ENCODE measurements around the gene SLC38A11.

SLC38A11 gene

GRCh38 chr2:164984428-164984827, 29.1 kb upstream of the SLC38A11 start (continued):
- TF ChIP-seq ZNF701 (tag by site-specific recombination; IDR thresholded peaks at IDR 0.05), result no peak
- no peak for TF ChIP-seq ZNF133 (tag by site-specific recombination; IDR thresholded peaks at IDR 0.05)
- TF ChIP-seq, protein P1, sequence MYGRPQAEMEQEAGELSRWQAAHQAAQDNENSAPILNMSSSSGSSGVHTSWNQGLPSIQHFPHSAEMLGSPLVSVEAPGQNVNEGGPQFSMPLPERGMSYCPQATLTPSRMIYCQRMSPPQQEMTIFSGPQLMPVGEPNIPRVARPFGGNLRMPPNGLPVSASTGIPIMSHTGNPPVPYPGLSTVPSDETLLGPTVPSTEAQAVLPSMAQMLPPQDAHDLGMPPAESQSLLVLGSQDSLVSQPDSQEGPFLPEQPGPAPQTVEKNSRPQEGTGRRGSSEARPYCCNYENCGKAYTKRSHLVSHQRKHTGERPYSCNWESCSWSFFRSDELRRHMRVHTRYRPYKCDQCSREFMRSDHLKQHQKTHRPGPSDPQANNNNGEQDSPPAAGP (tag by site-specific recombination; IDR thresholded peaks at IDR 0.05), result no peak

DNA sequence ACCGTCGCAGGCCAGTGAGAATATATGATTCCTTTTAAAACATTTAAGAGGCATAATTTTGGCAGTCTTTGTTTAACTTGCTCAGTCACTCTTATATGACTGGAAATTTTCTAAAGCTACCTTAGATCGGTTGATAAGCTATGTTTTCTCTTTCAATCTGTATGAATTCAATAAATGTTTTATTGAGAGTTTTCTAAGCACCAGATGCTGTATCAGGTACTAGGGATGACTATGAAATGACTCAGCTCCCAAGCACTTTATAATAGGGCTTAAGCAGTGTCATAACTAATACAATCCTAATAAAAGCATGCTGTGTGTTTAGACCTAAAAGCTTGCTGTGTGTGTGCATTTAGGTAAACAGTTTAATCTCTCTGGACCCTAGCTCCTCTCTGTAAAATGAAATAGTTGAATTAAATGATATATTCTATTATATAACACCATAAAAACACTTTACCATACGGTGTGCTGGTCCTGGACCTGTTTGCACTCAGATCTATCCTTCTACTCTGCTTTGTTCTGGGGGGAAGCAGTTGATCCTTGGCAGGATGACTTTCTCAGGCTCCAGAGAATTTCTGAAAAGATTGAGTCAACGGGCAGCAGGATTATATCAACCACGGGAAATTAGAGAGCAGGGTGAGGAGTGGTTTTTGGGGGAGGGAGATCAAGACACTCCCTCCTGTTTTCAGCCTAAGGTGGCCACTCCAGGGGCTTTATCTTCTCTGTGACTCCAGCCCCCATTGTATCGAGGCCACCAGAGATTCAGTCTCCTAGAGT, 26.1 kb upstream of the SLC38A11 start:
- Histone ChIP-seq H3K4me1 (ENCODE audit: control insufficient read depth, insufficient read depth, low read length) (no peaks in the 10 kb centered on the region; the same call in 1 of the 2 replicates), H3K9me3 (ENCODE audit: control insufficient read depth, insufficient read depth, low read depth, low read length) (no peaks in the 10 kb centered on the region), H3K27ac (ENCODE audit: extremely low read depth, low read depth, low read length) (no peak overlapping the region), H3K4me3 (ENCODE audit: low read depth, low read length) (no peak overlapping the region), H3K36me3 (ENCODE audit: control insufficient read depth in 2 of 2, insufficient read depth in 1 of 2, low read length in 2 of 2) (no peaks in the 10 kb centered on the region)
- ChIA-PET CTCF (interaction anchor here (0.9 kb wide), 1 partner anchor 9 kb away, joined by 5 read pairs; no protein-coding TSS in a partner anchor), POLR2A (no interaction called here)
- no peak for TF ChIP-seq ZNF292 (tag by site-specific recombination; IDR thresholded peaks at IDR 0.05; ENCODE audit: borderline replicate concordance, low read depth)
- no peak for TF ChIP-seq SETDB1 (IDR thresholded peaks at IDR 0.05; ENCODE audit: insufficient read length, low read length)
- no peak for TF ChIP-seq ZNF561 (tag by site-specific recombination; IDR thresholded peaks at IDR 0.05; ENCODE audit: borderline replicate concordance)
- no peak for TF ChIP-seq GLI2 (tag by site-specific recombination; IDR thresholded peaks at IDR 0.05; ENCODE audit: borderline replicate concordance, low read depth)
- TF ChIP-seq, protein P2, sequence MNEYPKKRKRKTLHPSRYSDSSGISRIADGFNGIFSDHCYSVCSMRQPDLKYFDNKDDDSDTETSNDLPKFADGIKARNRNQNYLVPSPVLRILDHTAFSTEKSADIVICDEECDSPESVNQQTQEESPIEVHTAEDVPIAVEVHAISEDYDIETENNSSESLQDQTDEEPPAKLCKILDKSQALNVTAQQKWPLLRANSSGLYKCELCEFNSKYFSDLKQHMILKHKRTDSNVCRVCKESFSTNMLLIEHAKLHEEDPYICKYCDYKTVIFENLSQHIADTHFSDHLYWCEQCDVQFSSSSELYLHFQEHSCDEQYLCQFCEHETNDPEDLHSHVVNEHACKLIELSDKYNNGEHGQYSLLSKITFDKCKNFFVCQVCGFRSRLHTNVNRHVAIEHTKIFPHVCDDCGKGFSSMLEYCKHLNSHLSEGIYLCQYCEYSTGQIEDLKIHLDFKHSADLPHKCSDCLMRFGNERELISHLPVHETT (tag by site-specific recombination; IDR thresholded peaks at IDR 0.05), result no peak
- no peak for TF ChIP-seq ZNF155 (tag by site-specific recombination; IDR thresholded peaks at IDR 0.05)
- TF ChIP-seq, protein P3, sequence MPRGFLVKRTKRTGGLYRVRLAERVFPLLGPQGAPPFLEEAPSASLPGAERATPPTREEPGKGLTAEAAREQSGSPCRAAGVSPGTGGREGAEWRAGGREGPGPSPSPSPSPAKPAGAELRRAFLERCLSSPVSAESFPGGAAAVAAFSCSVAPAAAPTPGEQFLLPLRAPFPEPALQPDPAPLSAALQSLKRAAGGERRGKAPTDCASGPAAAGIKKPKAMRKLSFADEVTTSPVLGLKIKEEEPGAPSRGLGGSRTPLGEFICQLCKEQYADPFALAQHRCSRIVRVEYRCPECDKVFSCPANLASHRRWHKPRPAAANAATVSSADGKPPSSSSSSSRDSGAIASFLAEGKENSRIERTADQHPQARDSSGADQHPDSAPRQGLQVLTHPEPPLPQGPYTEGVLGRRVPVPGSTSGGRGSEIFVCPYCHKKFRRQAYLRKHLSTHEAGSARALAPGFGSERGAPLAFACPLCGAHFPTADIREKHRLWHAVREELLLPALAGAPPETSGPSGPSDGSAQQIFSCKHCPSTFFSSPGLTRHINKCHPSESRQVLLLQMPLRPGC (tag by site-specific recombination; IDR thresholded peaks at IDR 0.05), result no peak
- TF ChIP-seq ZNF280C (tag by site-specific recombination; IDR thresholded peaks at IDR 0.05), result no peak
- TF ChIP-seq, protein P4, sequence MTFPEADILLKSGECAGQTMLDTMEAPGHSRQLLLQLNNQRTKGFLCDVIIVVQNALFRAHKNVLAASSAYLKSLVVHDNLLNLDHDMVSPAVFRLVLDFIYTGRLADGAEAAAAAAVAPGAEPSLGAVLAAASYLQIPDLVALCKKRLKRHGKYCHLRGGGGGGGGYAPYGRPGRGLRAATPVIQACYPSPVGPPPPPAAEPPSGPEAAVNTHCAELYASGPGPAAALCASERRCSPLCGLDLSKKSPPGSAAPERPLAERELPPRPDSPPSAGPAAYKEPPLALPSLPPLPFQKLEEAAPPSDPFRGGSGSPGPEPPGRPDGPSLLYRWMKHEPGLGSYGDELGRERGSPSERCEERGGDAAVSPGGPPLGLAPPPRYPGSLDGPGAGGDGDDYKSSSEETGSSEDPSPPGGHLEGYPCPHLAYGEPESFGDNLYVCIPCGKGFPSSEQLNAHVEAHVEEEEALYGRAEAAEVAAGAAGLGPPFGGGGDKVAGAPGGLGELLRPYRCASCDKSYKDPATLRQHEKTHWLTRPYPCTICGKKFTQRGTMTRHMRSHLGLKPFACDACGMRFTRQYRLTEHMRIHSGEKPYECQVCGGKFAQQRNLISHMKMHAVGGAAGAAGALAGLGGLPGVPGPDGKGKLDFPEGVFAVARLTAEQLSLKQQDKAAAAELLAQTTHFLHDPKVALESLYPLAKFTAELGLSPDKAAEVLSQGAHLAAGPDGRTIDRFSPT (tag by site-specific recombination; IDR thresholded peaks at IDR 0.05), result no peak
- TF ChIP-seq, protein P5, sequence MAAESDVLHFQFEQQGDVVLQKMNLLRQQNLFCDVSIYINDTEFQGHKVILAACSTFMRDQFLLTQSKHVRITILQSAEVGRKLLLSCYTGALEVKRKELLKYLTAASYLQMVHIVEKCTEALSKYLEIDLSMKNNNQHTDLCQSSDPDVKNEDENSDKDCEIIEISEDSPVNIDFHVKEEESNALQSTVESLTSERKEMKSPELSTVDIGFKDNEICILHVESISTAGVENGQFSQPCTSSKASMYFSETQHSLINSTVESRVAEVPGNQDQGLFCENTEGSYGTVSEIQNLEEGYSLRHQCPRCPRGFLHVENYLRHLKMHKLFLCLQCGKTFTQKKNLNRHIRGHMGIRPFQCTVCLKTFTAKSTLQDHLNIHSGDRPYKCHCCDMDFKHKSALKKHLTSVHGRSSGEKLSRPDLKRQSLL (tag by site-specific recombination; IDR thresholded peaks at IDR 0.05), result no peak
- TF ChIP-seq SP7 (tag by site-specific recombination; IDR thresholded peaks at IDR 0.05), result no peak
- TF ChIP-seq ZNF529 (tag by site-specific recombination; IDR thresholded peaks at IDR 0.05; ENCODE audit: insufficient replicate concordance), result no peak
- no peak for TF ChIP-seq ZFP3 (tag by site-specific recombination; IDR thresholded peaks at IDR 0.05; ENCODE audit: low read depth)
- TF ChIP-seq, protein P6, sequence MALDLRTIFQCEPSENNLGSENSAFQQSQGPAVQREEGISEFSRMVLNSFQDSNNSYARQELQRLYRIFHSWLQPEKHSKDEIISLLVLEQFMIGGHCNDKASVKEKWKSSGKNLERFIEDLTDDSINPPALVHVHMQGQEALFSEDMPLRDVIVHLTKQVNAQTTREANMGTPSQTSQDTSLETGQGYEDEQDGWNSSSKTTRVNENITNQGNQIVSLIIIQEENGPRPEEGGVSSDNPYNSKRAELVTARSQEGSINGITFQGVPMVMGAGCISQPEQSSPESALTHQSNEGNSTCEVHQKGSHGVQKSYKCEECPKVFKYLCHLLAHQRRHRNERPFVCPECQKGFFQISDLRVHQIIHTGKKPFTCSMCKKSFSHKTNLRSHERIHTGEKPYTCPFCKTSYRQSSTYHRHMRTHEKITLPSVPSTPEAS (tag by site-specific recombination; IDR thresholded peaks at IDR 0.05), result no peak
- no peak for TF ChIP-seq ZBTB21 (tag by site-specific recombination; IDR thresholded peaks at IDR 0.05)
- TF ChIP-seq MYNN (tag by site-specific recombination; IDR thresholded peaks at IDR 0.05; ENCODE audit: borderline replicate concordance), result no peak
- TF ChIP-seq, protein P7, sequence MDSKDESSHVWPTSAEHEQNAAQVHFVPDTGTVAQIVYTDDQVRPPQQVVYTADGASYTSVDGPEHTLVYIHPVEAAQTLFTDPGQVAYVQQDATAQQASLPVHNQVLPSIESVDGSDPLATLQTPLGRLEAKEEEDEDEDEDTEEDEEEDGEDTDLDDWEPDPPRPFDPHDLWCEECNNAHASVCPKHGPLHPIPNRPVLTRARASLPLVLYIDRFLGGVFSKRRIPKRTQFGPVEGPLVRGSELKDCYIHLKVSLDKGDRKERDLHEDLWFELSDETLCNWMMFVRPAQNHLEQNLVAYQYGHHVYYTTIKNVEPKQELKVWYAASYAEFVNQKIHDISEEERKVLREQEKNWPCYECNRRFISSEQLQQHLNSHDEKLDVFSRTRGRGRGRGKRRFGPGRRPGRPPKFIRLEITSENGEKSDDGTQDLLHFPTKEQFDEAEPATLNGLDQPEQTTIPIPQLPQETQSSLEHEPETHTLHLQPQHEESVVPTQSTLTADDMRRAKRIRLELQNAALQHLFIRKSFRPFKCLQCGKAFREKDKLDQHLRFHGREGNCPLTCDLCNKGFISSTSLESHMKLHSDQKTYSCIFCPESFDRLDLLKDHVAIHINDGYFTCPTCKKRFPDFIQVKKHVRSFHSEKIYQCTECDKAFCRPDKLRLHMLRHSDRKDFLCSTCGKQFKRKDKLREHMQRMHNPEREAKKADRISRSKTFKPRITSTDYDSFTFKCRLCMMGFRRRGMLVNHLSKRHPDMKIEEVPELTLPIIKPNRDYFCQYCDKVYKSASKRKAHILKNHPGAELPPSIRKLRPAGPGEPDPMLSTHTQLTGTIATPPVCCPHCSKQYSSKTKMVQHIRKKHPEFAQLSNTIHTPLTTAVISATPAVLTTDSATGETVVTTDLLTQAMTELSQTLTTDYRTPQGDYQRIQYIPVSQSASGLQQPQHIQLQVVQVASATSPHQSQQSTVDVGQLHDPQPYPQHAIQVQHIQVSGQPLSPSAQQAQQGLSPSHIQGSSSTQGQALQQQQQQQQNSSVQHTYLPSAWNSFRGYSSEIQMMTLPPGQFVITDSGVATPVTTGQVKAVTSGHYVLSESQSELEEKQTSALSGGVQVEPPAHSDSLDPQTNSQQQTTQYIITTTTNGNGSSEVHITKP (tag by site-specific recombination; IDR thresholded peaks at IDR 0.05), result no peak
